DND-41 (cell line): ENCODE data around the gene INPP5B.

Experiments used
- ATAC-seq: fragments of 200-7000 bp; cut with Tn5 transposase; 3 replicates; pipeline ENCODE4 v1.9.1; 2021; ENCODE audit warnings: low read depth; ENCODE audit not compliant: insufficient read depth
- DNase-seq: peaks from one replicate; pipeline ENCODE4 v3.0.0-alpha.2; 2020
- H2AFZ ChIP-seq: 2 replicates; pipeline ENCODE4 v1.6.0; 2012; ENCODE audit warnings: low read depth, low read length
- H3K27ac ChIP-seq: 2 replicates; pipeline ENCODE4 v1.5.1; 2012; ENCODE audit warnings: low read length, inconsistent platforms
- H3K27me3 ChIP-seq: fragments of 200-600 bp; sonication (generic); 2 replicates; pipeline ENCODE4 v1.6.0; 2012; ENCODE audit warnings: low read length, mild to moderate bottlenecking, inconsistent platforms; ENCODE audit not compliant: insufficient read depth, poor library complexity
- H3K36me3 ChIP-seq: 2 replicates; pipeline ENCODE4 v1.5.1; 2012; ENCODE audit warnings: low read length, inconsistent platforms; ENCODE audit not compliant: insufficient read depth
- H3K4me1 ChIP-seq: 2 replicates; pipeline ENCODE4 v1.5.1; 2012; ENCODE audit warnings: mild to moderate bottlenecking, low read length; ENCODE audit not compliant: insufficient read depth
- H3K4me2 ChIP-seq: 2 replicates; pipeline ENCODE4 v1.6.0; 2012; ENCODE audit warnings: mild to moderate bottlenecking, moderate library complexity, low read length, inconsistent platforms; ENCODE audit not compliant: insufficient read depth
- H3K4me3 ChIP-seq, 2 experiments: fragments of 200-600 bp in 1 of 2; shearing (Covaris generic) in 1 of 2; 2 replicates each; pipeline ENCODE4 v1.5.1; 2012 to 2016; ENCODE audit warnings: inconsistent platforms in 2 of 2, low read length in 2 of 2, mild to moderate bottlenecking in 2 of 2, low read depth in 1 of 2, moderate library complexity in 1 of 2
- H3K79me2 ChIP-seq: 2 replicates; pipeline ENCODE4 v1.6.0; 2012; ENCODE audit warnings: low read length, inconsistent platforms; ENCODE audit not compliant: insufficient read depth
- H3K9ac ChIP-seq: 2 replicates; pipeline ENCODE4 v1.6.0; 2012; ENCODE audit warnings: low read depth, mild to moderate bottlenecking, inconsistent platforms, low read length, moderate library complexity
- H3K9me3 ChIP-seq: 2 replicates; pipeline ENCODE4 v1.5.1; 2012; ENCODE audit warnings: low read length, moderate library complexity, mild to moderate bottlenecking, inconsistent platforms; ENCODE audit not compliant: insufficient read depth, severe bottlenecking
- H4K20me1 ChIP-seq: 2 replicates; pipeline ENCODE4 v1.6.0; 2012; ENCODE audit warnings: low read length; ENCODE audit not compliant: insufficient read depth
- CTCF ChIP-seq: IDR thresholded peaks from 2 replicates; pipeline ENCODE4 v1.5.1; 2012; ENCODE audit warnings: borderline replicate concordance, low read length, moderate library complexity, mild to moderate bottlenecking; ENCODE audit not compliant: poor library complexity, severe bottlenecking; ENCODE audit errors: extremely low read depth
- EZH2 ChIP-seq: IDR thresholded peaks from 3 replicates; pipeline ENCODE4 v1.6.1; 2012; ENCODE audit warnings: borderline replicate concordance, low read depth, mild to moderate bottlenecking, moderate library complexity, low read length, inconsistent platforms; ENCODE audit not compliant: severe bottlenecking

Gene INPP5B

GRCh38 chr1:37828410-37829074 lies 118.3 kb downstream of the INPP5B start:
- no peak for ATAC-seq
- H3K27me3 ChIP-seq: no peaks in the 10 kb centered on the region
- no peak overlapping the region for H3K9ac ChIP-seq
- DNase-seq: no peak
- H3K9me3 ChIP-seq: no peaks in the 10 kb centered on the region
- TF ChIP-seq EZH2 (no peak), CTCF (no peak)
- no peak overlapping the region for H2AFZ ChIP-seq
- H3K79me2 ChIP-seq: no peaks in the 10 kb centered on the region
- H3K4me2 ChIP-seq: no peak overlapping the region
- H4K20me1 ChIP-seq: no peaks in the 10 kb centered on the region
- H3K36me3 ChIP-seq: peaks cover 63% of the 10 kb centered on the region
- no peak overlapping the region for H3K27ac ChIP-seq
- no peaks in the 10 kb centered on the region for H3K4me1 ChIP-seq
- no peak overlapping the region for H3K4me3 ChIP-seq

- Histone ChIP-seq H3K4me1 (no peaks in the 10 kb centered on the region), H3K9me3 (no peaks in the 10 kb centered on the region), H3K27me3 (no peaks in the 10 kb centered on the region), H2AFZ (no peak overlapping the region), H3K79me2 (no peaks in the 10 kb centered on the region), H3K4me3 (no peak overlapping the region), H3K27ac (no peak overlapping the region), H3K4me2 (no peak overlapping the region), H3K36me3 (peaks cover 66% of the 10 kb centered on the region), H4K20me1 (no peaks in the 10 kb centered on the region), H3K9ac (no peak overlapping the region)
- TF ChIP-seq CTCF: no peak
- no peak for TF ChIP-seq EZH2
- ATAC-seq (no peak), DNase-seq (no peak)
Observed at GRCh38 chr1:37825506-37825905, 121.3 kb downstream of the INPP5B start.

GRCh38 chr1:37824001-37824400 lies 122.9 kb downstream of the INPP5B start:
- Histone ChIP-seq H3K4me3 (no peak overlapping the region), H3K9ac (no peak overlapping the region), H3K36me3 (peaks cover 68% of the 10 kb centered on the region), H3K27ac (no peak overlapping the region), H3K9me3 (no peaks in the 10 kb centered on the region), H3K27me3 (no peaks in the 10 kb centered on the region), H4K20me1 (no peaks in the 10 kb centered on the region), H3K4me2 (no peak overlapping the region), H3K4me1 (no peaks in the 10 kb centered on the region), H2AFZ (no peak overlapping the region), H3K79me2 (no peaks in the 10 kb centered on the region)
- TF ChIP-seq CTCF (no peak), EZH2 (no peak)
- DNase-seq (no peak), ATAC-seq (no peak)
